ENCODE measurements around the gene MYO1C.

The MYO1C gene

DNA sequence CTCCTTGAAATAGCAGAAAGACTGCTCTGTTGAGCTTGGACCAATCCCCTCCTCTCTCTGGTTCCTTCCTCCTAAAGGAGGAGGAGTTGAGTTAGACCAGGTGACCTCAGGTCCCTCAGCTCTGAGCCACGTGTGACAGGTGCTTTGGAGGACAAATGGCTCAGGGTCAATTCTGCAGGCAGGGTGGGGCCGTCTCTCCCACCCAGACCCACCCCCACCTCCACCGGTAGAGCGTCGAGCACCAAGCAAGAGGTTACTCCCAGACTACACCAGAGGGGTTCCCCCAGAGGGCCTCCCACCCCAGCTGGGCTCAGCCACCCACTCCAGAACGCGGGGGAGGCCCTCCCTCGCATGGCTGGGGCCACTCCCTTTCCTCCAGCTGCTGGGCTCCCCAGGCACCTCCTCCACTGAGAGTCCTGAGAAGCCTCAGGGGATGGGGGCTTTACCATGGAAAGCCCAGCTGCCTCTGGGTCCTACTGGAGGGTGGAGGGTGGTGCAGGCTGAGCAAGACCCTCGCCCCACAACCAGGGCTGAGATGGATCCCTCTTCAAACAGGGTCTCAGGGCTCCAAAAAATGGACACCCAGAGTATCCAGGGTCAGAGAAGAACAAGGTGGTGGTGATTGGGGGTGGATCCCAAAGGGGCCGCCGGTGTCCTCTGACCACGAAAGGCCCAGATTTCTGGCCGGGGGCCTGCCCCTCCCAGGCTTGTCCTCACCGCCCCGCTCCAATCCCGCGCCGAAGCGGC, 7.6 kb downstream of the MYO1C start:
- DNase-seq = no peak

DNA sequence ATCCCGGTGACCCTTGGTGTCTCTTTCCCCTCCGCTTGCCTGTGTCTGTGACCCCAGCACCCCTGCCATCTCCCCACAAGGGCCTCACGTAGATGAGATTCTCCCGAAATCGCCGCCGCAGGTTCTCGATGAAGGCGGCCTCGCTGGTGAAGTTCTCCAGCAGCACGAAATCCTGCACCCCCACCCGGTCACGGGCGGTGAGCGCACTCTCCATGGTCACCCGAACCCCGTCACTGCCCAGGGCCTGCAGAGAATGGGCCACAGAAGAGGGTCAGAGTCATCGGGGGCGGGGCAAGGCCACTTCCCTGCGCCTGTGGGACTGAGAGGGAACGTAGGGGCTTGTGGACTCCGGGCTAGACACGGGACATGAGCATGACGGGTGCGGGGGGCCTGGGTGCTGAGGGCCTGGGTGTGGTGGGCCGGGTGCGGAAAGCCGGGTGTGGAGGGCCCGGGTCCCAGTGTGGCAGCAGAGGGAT, 8.4 kb downstream of the MYO1C start:
- no peak for DNase-seq

DNA sequence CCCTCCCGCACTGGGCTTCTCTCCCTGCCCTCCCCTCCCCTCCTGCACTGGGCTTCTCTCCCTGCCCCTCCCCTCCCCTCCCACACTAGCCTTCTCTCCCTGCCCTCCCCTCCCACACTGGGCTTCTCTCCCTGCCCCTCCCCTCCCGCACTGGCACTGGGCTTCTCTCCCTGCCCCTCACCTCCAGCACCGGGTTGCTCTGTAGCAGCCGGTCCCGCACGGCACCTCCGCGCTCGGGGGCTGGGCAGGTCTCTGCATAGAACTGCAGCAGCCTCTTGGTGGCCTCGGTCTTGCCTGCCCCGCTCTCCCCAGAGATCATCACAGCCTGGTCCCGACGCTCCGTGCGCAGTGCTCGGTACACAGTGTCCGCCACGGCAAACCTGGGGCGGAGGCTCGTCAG, 9.8 kb downstream of the MYO1C start:
- DNase-seq = no peak

DNA sequence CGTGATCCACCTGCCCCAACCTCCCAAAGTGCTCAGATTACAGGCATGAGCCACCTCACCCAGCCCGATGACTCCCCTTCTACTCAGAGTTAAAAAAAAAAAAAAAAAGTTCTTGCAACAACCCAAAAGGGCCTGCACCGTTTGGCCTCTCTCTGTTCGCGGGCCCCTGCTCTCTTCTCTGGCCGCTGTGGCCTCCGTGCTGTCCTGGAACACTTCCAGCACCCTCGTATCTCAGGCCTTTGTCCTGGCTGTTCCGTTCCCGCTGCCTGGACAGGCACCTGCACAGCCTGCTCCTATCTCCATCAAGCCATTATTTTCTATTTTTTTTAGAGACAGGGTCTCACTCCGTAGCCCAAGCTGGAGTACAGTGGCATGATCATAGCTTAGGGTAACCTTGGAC, 10.8 kb downstream of the MYO1C start:
- no peak for DNase-seq

DNA sequence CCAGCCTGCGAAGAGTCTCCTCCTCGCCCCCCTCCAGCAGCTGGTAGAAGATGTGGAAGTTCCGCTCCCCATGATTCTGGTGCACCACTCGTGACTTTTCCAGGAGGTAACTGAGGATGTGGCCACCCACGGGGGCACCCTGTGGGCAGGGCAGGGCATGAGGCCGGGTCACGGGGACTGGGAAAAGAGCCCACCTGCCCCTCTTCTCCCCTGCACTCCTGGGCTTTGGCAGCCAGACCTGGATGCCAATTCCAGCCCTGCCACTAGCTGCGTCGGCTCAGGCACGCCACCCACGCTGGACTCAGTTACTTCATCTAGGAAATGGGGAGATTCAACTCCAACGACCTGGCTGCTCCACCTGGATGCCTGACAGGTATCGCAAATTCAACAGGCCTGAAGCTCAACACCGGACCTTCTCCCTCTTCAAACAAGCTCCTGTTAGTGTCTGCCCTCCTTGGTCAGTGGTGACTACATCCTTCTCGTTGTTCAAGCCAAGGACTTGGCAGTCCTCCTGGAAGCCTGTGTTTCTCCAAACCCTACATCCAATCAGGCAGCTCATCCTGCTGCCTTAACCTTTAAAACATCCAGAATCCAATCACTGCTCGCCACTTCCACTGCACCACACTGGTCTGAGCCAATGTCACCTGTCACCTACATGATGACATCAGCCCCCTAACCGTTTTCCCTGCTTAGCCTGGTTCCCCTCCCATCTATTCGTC, 11.6 kb downstream of the MYO1C start:
- no peak for DNase-seq

DNA sequence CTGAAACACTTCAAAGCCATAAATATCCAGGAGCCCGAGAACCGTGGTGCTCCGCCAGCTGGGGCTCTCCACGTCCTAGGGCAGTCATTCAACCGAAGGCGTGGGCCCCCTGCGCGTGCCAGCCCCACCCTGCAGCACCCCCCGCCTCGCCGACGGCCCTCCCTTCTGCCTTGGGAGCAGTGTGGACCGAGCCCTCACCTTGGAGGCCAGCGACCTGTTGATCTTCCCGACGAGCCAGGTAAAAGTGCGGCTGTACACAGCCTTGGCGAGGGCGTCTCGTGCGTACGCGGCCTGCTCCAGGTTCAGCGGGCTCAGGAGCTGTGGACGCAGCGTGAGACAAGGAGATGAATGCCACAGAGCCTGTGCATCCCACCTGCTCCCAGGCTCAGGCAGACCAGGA, 14.1 kb downstream of the MYO1C start:
- no peak for DNase-seq

DNA sequence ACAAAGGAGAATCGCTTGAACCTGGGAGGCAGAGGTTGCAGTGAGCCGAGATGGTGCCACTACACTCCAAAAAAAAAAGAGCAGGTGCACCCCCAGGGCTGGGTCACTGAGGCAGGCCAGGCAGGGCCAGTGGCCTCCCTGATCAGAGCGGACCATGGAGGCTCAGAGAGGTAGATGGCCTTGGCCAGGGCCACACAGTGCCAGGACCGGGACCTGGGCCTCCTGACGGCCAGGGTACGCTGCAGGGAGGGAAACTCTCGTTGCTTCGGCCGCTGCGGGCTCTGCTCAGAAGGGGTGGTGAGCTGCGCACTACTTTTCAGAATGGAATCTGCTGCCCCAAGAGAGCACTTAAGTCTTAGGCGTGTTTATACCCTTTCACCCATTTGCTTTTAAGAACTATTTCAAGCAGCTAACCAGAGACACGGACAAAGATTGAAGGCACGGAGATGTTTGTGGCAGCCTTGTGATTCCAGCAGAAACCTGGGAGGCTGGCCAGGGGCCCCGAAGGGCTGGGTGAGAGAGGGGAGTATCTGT, 17.1 kb downstream of the MYO1C start:
- DNase-seq = no peak

DNA sequence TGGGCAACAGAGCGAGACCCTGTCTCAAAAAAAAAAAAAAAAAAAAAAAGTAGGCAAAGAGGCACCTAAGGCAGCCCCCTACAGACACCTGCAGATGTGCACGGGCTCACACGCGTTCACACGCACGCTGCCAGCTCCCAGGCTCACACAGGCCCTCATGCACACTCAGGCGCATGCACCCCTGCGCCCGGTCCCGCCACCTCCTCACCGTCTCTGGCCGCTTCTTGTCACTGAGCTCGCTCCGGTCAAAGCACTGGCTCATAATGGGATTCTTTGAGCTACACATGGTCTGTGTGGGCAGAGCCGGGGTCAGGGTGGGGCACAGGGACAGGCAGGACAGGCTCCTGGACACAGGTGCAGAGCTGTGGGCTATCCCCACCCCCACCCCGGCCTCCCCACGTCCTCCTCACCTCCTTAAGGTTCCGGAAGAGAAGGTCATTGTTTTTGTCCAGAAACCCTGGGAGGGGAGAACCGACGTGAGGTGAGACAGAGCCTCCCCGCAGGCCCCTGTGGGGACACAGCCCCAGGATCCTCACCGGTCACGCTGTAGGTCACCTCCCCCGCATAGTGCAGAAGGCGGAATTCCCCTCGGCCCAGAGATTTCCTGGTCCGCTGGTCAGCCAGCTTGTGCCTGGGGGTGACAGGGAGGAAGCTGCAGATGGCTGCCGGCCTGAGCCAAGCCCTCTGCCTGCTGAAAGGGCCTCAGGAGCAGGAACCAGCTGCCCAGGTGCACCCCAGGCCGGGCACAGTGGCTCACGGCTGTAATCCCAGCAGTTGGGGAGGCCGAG, 17.9 kb downstream of the MYO1C start:
- DNase-seq = no peak

DNA sequence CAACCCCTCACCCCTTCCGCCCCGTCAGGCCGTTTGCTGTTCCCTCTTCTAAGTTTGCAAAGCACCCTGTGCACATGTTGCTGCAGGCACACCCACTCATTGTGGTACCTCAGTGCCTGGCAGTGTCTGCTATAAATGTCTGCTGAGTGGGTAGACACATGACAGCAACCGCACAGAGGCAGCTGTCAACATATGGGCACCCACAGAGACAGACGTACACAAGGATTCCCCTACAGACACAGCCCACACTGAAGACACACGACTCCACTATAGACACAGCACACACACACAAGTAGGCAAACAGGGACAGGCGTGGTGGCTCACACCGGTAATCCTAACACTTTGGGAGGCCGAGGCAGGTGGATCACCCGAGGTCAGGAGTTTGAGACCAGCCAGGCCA, 18.6 kb downstream of the MYO1C start:
- DNase-seq = no peak

DNA sequence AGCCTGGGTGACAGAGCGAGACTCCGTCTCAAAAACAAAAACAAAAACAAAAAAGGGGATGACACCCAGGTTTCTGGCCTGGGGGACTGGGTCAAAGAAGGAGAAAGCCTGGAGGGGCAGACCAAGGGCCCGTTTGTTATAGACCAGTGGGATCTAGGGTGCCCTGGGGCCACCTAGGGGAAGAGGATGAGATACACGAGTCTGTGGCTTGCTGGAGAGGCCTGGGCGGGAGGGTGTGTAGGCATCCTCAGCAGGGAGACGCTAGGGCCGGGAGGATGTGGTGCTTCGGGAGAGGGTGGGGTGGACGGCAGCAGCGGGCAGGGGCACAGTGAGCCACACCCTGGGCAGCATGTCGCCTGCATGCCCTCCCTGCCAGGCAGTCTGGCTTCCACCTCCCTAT, 19.3 kb downstream of the MYO1C start:
- no peak for DNase-seq

DNA sequence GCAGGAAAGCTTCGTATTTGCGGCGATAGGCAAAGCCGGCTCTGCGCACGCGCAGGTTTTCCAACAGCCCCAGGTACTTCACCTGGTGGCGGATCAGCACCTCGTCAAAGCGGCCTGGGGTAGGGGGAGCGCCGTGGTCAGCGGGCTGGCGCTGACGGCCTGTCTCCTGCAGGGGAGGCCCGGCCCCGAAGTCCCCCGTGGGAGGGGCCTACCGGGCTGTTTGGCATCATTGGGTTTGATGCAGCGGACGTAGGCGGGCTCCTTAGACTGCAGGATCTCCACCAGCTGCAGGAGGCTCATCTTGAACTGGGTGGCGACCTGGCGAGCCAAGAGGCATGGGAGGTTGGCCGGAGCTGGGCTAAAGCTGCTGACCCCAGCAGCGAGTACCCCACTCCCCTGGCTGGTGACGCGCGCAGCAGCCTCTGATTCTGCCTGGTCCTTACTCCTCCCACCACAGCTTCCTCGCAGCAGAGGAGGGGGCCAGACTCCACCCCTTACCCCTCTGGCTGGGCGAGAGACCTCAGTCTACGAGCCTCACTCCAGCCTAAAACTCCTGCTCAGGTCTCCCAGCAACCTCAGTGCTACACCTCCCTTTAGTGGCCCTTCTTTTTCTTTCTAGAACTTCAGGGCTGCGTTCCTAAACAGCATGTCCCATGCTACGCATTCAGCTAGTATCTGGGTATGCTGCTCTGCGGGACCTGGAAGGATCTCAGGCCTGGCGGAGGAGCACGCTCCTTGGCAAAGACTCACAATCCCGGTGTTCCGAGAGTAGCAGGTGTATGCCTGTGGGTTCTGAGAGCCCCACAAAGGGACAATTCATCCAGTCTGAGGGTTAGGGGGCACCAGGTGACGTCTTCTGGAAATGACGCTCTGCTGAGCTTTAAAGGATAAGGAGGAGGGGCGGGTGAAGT, 20.3 kb downstream of the MYO1C start:
- no peak for DNase-seq

DNA sequence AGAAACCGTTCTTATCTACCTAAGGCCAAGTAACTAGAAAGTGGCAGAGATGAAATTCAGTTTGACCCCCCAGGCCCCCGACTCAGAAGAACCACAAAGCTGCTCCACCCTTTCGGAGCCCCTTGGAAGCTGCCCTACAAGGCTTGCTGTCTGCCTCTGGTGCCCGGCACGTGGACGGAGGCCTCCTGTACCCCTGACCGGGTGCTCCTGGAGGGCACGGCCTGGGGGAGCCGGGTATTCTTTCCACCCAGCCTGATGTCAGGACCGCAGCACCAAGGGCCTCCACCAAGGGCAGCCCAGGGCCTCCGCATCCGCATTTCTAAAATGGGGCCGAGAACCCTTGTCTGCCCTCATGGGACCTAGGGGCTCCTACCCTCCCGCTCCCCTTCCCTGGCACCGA, 21.0 kb downstream of the MYO1C start:
- no peak for DNase-seq

DNA sequence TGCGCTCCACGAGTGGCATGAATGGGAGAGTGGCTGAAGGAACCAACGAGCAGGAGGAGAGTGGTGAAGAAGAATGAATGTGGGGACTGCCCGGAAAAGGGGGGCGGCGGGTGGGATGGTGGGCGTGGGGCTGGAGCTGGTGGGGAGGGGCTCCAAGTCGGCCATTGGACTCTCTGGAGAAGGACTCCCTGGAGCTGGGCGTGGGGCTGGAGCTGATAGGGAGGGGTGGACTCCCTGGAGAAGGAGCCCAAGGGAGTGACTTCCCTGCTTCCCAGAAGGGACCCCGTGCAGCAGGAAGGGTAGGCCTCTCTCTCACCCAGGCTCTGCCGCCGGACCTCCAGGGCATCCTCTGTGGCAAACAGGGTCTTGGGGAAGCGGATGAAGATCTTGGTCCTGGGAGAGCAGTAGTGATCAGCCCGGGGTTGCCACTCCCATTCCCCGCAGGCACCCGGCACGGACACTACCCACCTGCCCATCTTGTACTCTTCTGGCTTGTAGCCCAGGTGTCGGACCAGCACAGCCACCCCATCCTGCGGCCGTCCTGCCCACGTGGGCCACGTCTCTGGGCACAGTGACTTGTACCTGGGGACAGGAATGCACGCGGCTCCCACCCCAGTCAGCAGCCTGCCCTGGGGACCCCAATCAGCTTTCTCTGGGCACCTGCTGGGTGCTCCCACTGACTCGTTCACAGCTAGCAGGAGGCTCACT, 21.6 kb downstream of the MYO1C start:
- no peak for DNase-seq

DNA sequence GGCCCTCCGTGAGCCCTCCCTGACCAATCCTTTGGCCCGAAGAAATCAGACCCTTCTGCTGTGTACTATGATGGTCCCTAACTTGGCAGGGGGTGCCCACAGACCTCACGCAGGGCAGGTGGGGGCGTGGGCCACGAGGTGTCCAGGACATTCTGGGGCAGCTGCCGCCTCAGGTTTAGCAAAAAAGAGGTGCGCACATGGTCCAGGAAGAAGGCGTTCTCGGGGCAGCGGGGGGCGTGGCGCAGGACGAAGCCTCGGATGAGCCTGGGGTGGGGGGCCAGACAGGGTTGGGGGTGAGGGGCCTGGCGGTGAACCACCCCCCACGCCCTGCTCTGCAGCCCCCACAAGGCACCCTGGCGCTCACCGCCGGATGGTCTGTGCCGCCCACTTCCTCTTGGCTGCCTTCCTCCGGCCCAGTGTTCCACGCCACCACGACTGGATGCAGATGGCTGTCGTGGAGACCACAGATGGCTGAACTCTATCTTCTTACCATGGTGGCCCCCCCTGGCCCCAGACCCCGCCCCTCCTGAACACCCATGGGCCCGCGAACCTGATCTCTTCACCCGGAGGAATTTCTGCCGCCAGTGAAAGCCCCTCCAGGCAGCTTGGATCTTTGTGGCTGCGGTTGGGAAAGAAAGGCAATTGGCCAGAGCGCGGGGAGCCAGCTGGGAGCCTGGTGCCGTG, 22.3 kb downstream of the MYO1C start:
- no peak for DNase-seq

DNA sequence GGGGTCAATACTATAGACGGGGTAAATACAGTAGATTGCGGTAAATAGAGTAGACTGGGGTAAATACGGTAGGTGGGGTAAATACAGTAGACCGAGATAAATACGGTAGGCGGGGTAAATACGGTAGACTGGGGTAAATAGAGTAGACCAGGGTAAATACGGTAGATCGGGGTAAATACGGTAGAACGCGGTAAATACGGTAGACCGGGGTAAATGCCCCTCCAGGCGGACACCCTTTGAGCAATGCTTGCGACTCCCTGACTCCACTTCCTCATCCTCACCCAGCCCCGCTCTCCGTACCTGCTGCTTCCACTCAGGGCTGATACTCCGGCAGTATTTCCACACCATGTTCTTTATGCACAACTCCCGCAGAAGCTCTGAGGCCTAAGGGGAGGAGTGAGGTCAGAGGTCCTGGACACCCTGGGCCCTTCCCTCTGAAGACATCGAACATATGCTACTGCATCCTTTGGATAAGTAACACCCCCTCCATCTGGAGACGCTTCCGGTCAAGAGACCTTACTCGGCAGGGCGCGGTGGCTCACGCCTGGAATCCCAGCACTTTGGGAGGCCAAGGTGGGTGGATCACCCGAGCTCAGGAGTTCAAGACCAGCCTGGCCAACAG, 23.1 kb downstream of the MYO1C start:
- no peak for DNase-seq

DNA sequence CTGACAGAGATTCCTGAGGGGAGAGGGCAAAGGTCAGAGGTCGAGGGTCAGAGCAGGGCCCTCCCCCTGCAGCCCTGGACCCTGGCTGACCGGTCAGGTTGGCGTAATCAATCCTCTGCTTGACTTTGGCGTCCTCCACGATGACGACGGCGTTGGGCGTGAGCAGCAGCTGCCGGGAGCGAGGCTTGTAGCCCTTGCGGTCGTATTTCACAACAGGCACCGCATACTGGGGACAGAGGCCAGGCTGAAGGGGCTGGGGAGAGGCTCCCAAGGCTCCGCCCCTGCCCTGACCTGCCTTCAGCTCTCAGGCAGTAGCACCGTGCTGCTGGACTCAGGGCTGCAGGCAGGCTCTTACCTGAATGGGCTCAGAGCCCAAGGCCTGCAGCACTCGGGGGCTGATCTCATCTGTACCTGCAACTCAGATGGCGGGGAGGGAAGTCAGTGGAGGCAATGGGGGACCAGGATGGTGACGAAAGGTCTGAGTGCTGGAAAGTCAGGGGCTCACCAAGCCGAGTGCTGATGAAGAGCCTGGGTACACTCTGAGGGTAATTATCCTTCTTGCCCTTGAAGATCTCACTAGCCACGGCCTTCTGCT, 24.5 kb downstream of the MYO1C start:
- no peak for DNase-seq

DNA sequence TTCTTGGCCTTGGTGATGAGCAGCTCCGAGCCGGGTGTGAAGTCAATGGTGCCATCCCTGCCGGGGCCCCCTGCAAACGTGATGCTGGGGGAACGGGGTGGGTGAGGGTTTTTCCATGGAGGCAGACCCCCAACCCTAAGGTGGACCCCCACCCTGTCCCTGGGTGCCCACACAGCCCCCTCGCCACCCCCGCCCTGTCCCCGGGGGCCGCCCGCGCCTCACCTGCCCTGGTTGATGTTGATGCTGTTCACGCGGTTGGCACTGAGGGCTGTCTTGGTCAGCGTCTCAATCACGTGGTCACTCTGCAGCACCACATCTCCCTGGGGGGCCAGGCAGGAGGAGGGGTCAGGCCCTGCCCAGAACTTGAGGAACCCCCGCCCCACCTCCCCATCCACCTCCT, 25.2 kb downstream of the MYO1C start:
- DNase-seq = no peak

DNA sequence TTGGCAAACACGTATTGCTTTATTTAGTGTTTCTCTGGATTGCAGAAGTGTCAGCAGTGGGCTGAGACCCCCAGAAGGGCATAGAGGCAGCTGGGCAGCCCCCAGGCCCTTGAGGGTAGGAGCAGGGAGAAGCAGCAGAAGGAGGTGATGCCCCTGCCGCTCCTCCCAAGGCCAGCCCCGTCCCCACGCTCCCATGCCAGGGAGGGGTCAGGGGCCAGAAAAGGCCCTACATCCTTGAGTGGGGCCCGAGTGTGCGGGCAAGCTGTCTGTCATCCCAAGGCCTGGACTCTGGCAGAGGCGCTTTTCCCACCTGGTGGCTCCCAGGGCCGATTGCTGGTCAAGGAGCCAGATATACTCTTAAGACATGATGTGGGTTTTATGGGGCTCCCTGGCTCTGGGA, 28.3 kb downstream of the MYO1C start:
- DNase-seq = no peak

DNA sequence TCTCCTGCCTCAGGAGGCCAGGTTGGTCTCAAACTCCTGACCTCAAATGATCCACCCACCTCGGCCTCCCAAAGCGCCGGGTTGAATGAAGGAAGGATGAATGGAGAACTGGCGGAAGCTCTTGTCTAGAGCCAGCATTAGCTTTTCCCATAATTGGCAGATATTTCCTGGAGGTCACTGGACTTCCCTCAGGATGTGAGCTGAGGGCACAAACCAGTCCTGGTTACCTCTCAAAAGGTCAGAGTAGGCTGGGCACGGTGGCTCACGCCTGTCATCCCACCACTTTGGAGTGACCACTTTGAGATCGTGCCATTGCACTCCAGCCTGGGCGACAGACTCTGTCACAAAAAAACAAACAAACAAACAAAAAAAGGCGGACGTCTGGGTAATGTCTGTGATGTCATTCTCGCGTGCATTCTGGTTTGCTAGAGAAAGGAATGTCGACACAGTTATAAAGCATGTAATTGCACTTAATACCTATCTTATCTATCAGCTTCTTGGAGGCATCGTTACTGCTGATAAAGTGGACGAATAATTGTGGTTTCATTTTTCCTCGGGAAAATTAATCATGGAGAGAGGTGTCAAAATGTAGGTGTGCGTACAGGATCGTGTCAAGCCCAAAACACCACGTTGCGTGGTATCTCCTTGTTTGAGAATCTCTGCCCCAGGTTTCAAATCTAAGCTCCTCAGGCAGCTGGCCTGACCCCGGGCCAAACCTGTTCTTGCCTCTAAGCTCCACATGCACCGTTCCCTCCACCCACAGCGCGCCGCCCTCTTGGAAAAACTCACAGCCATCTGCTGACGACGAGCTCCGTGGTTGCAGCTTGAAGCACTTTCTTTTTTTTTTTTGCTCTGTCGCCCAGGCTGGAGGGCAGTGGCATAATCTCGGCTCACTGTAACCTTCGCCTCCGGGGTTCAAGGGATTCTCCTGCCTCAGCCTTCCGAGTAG, 30.0 kb downstream of the MYO1C start:
- DNase-seq = no peak

Data from NCI-H2107 (cell line).